Mesendoderm (in vitro differentiated cells): ENCODE data around the gene OR13C5. TPM values are rescaled to one million over a fixed set of nuclear protein-coding genes. Genes with fewer than 3 reads are reported as not detected.
"Not testable (repeated sequence)": the region's sequence is repeated elsewhere in the genome, so short reads cannot be mapped to it uniquely, and the experiment has no call there.

ENCODE experiments used
- DNase-seq: peaks from one replicate; pipeline ENCODE4 v3.0.0; 2013
- H2AK5ac ChIP-seq: 2 replicates; pipeline ENCODE4 v1.6.1; 2013; ENCODE audit warnings: low read length, inconsistent platforms
- H2BK120ac ChIP-seq: 2 replicates; pipeline ENCODE4 v1.6.1; 2013; ENCODE audit warnings: low read depth, mild to moderate bottlenecking, low read length, moderate library complexity, mixed read lengths
- H2BK15ac ChIP-seq: replicated peaks from 2 replicates; pipeline ENCODE4 v1.6.1; 2013; ENCODE audit warnings: low read depth, mild to moderate bottlenecking, moderate library complexity
- H2BK5ac ChIP-seq: 2 replicates; pipeline ENCODE4 v1.6.1; 2013; ENCODE audit warnings: low read length, inconsistent platforms
- H3K18ac ChIP-seq: 2 replicates; pipeline ENCODE4 v1.6.1; 2013; ENCODE audit warnings: mild to moderate bottlenecking, low read length, mixed read lengths
- H3K23ac ChIP-seq: one replicate; pipeline ENCODE4 v1.6.1; 2013; ENCODE audit warnings: low read length
- H3K27ac ChIP-seq: 2 replicates; pipeline ENCODE4 v1.5.1; 2013; ENCODE audit warnings: low read depth, mild to moderate bottlenecking, inconsistent platforms, low read length, moderate library complexity
- H3K27me3 ChIP-seq: 2 replicates; pipeline ENCODE4 v1.6.1; 2013; ENCODE audit warnings: low read length, control low read depth, mild to moderate bottlenecking, inconsistent platforms; ENCODE audit not compliant: insufficient read depth, poor library complexity
- H3K36me3 ChIP-seq: 2 replicates; pipeline ENCODE4 v1.6.1; 2013; ENCODE audit warnings: low read length, inconsistent platforms; ENCODE audit not compliant: control insufficient read depth, insufficient read depth
- H3K4ac ChIP-seq: one replicate; pipeline ENCODE4 v1.6.1; 2013; ENCODE audit warnings: low read depth, mild to moderate bottlenecking, low read length, moderate library complexity
- H3K4me1 ChIP-seq: 2 replicates; pipeline ENCODE4 v1.6.1; 2013; ENCODE audit warnings: low read depth, low read length, inconsistent platforms; ENCODE audit not compliant: control insufficient read depth
- H3K4me2 ChIP-seq: 2 replicates; pipeline ENCODE4 v1.6.1; 2013; ENCODE audit warnings: low read length
- H3K4me3 ChIP-seq: 2 replicates; pipeline ENCODE4 v1.5.1; 2013; ENCODE audit warnings: mild to moderate bottlenecking, low read length
- H3K56ac ChIP-seq: one replicate; pipeline ENCODE4 v1.6.1; 2013; ENCODE audit warnings: low read length
- H3K79me1 ChIP-seq: 2 replicates; pipeline ENCODE4 v1.6.1; 2013; ENCODE audit warnings: low read length, inconsistent platforms
- H3K79me2 ChIP-seq: 2 replicates; pipeline ENCODE4 v1.6.1; 2013; ENCODE audit warnings: mild to moderate bottlenecking, low read length; ENCODE audit not compliant: control insufficient read depth, insufficient read depth
- H3K9ac ChIP-seq: 2 replicates; pipeline ENCODE4 v1.6.1; 2013; ENCODE audit warnings: low read length, inconsistent platforms
- H4K5ac ChIP-seq: one replicate; pipeline ENCODE4 v1.6.1; 2013; ENCODE audit warnings: low read length
- H4K8ac ChIP-seq: one replicate; pipeline ENCODE4 v1.6.1; 2013; ENCODE audit warnings: low read depth, mild to moderate bottlenecking, control low read depth, low read length, moderate library complexity
- WGBS: extraction: QIAGEN DNeasy Blood & Tissue Kit; methylation state at CpG from one replicate; pipeline ENCODE4 v1.1.7; 2013; ENCODE audit warnings: low lambda C conversion rate, missing lambda C conversion rate; ENCODE audit not compliant: insufficient coverage; ENCODE audit errors: extremely low coverage; 5-methylcytosine and 5-hydroxymethylcytosine counted together
- polyA plus RNA-seq, 2 experiments: library from polyadenylated mRNA; stranded (reverse); fragments of 200-250 nt; gene quantifications; one replicate each; pipeline ENCODE4 v1.2.3, GENCODE V29; 2013

OR13C5 gene
- polyA plus RNA-seq (2013, experiment 1 of 2) = not detected
- not detected for polyA plus RNA-seq (2013, experiment 2 of 2)

- not testable (repeated sequence) for H3K9ac ChIP-seq, H2BK120ac ChIP-seq, H3K56ac ChIP-seq, H4K8ac ChIP-seq, H3K4me1 ChIP-seq, H3K18ac ChIP-seq, H3K23ac ChIP-seq, H3K36me3 ChIP-seq, H4K5ac ChIP-seq, H2BK15ac ChIP-seq, H3K4ac ChIP-seq, H3K79me2 ChIP-seq, H3K27me3 ChIP-seq, H2BK5ac ChIP-seq, H3K79me1 ChIP-seq, H2AK5ac ChIP-seq, H3K4me3 ChIP-seq, H3K4me2 ChIP-seq, DNase-seq, H3K27ac ChIP-seq
Observed at GRCh38 chr9:104599313-104599712, at the start of gene OR13C5. Gene OR13C5, minus strand, starts transcription at chr9:104599413. Its CDS starts 0 bp downstream, at chr9:104599413.

- no peak overlapping the region for H3K4me2 ChIP-seq
Observed at GRCh38 chr9:104635456-104635855, 36.2 kb upstream of the OR13C5 start.

GRCh38 chr9:104633976-104634520 is 34.8 kb upstream of the OR13C5 start:
- Histone ChIP-seq H3K18ac (no peak overlapping the region), H3K23ac (no peak overlapping the region), H3K9ac (no peak overlapping the region), H3K4ac (no peak overlapping the region), H2BK5ac (no peak overlapping the region), H2BK15ac (no peak overlapping the region), H3K27ac (no peak overlapping the region), H3K36me3 (no peaks in the 10 kb centered on the region), H2BK120ac (no peak overlapping the region), H3K79me2 (no peaks in the 10 kb centered on the region), H3K56ac (no peak overlapping the region), H4K8ac (no peak overlapping the region), H3K79me1 (no peaks in the 10 kb centered on the region), H3K4me2 (no peak overlapping the region), H3K4me3 (no peak overlapping the region), H3K27me3 (no peaks in the 10 kb centered on the region), H3K4me1 (no peaks in the 10 kb centered on the region), H4K5ac (no peak overlapping the region), H2AK5ac (no peak overlapping the region)
- DNase-seq = no peak
- WGBS = no CpG with 5 or more reads among the region's 30 CpGs

More at GRCh38 chr9:104635456-104635855, 36.2 kb upstream of the OR13C5 start:
- Histone ChIP-seq H3K18ac (no peak overlapping the region), H3K4me3 (no peak overlapping the region), H3K36me3 (no peaks in the 10 kb centered on the region), H3K79me2 (no peaks in the 10 kb centered on the region), H2BK15ac (no peak overlapping the region), H3K56ac (no peak overlapping the region), H4K8ac (no peak overlapping the region), H3K27ac (no peak overlapping the region), H3K4me1 (no peaks in the 10 kb centered on the region), H3K4ac (no peak overlapping the region), H2AK5ac (no peak overlapping the region), H3K23ac (no peak overlapping the region), H3K27me3 (no peaks in the 10 kb centered on the region), H2BK5ac (no peak overlapping the region), H3K79me1 (no peaks in the 10 kb centered on the region), H3K9ac (no peak overlapping the region), H2BK120ac (no peak overlapping the region), H4K5ac (no peak overlapping the region)
- DNase-seq = no peak

GRCh38 chr9:104625964-104626363 is 26.8 kb upstream of the OR13C5 start:
- H2BK120ac ChIP-seq, H3K9ac ChIP-seq, H3K56ac ChIP-seq, H3K27ac ChIP-seq, H4K5ac ChIP-seq, H3K27me3 ChIP-seq, H3K4me3 ChIP-seq, H3K79me1 ChIP-seq, H3K4me2 ChIP-seq, H2BK5ac ChIP-seq, H3K18ac ChIP-seq, H3K36me3 ChIP-seq, H2AK5ac ChIP-seq, DNase-seq, H3K23ac ChIP-seq, H4K8ac ChIP-seq, H2BK15ac ChIP-seq, H3K4ac ChIP-seq, H3K79me2 ChIP-seq, H3K4me1 ChIP-seq: not testable (repeated sequence)

GRCh38 chr9:104618104-104618503 is 18.9 kb upstream of the OR13C5 start, which contains the start of gene OR13C9:
Gene OR13C9, minus strand, starts transcription at chr9:104618204. Its CDS starts 0 bp downstream, at chr9:104618204.
- Histone ChIP-seq H3K79me2 (no peaks in the 10 kb centered on the region), H3K79me1 (no peaks in the 10 kb centered on the region), H2BK15ac (no peak within 1 kb of the TSS), H2AK5ac (no peak within 1 kb of the TSS), H2BK120ac (no peak within 1 kb of the TSS), H3K18ac (no peak within 1 kb of the TSS), H2BK5ac (no peak within 1 kb of the TSS), H4K8ac (no peak within 1 kb of the TSS), H3K4me2 (no peak within 1 kb of the TSS), H3K23ac (no peak within 1 kb of the TSS), H3K36me3 (no peaks in the 10 kb centered on the region), H3K27ac (no peak within 1 kb of the TSS), H3K4me1 (no peaks in the 10 kb centered on the region), H3K4me3 (no peak within 1 kb of the TSS), H3K56ac (no peak within 1 kb of the TSS), H3K27me3 (no peaks in the 10 kb centered on the region), H3K4ac (no peak within 1 kb of the TSS), H4K5ac (no peak within 1 kb of the TSS), H3K9ac (no peak within 1 kb of the TSS)
- DNase-seq = no peak
- WGBS = 100% methylated on average over 2 of the region's 2 CpGs

- Histone ChIP-seq H3K27me3 (no peaks in the 10 kb centered on the region), H3K4me1 (no peaks in the 10 kb centered on the region), H2BK120ac (no peak overlapping the region), H3K4me3 (no peak overlapping the region), H3K23ac (no peak overlapping the region), H3K27ac (no peak overlapping the region), H2BK15ac (no peak overlapping the region), H3K79me2 (no peaks in the 10 kb centered on the region), H2BK5ac (no peak overlapping the region), H3K18ac (no peak overlapping the region), H4K8ac (no peak overlapping the region), H3K36me3 (no peaks in the 10 kb centered on the region), H4K5ac (no peak overlapping the region), H2AK5ac (no peak overlapping the region), H3K56ac (no peak overlapping the region), H3K9ac (no peak overlapping the region), H3K4ac (no peak overlapping the region), H3K4me2 (no peak overlapping the region), H3K79me1 (no peaks in the 10 kb centered on the region)
- no peak for DNase-seq
Observed at GRCh38 chr9:104617418-104617817, 18.2 kb upstream of the OR13C5 start.
